NCI-H187 treated with DMSO at 0.1 percent for 48 hours (cell line): Measurements from ENCODE around the gene TACC3.

Source experiments
- DNase-seq: peaks from one replicate; lab custom pipeline; 2025; lab: John Stamatoyannopoulos, UW

The TACC3 gene

GRCh38 chr4:1776521-1777161, 55.3 kb downstream of the TACC3 start:
- no peak for DNase-seq

GRCh38 chr4:1777822-1778641, 56.7 kb downstream of the TACC3 start:
- DNase-seq, result no peak

GRCh38 chr4:1778642-1779392, 57.5 kb downstream of the TACC3 start:
- no peak for DNase-seq

- DNase-seq, result no peak
Measured at GRCh38 chr4:1779588-1780382, 58.5 kb downstream of the TACC3 start.

GRCh38 chr4:1780435-1780834, 59.1 kb downstream of the TACC3 start:
- no peak for DNase-seq

GRCh38 chr4:1783015-1783414, 61.7 kb downstream of the TACC3 start:
- DNase-seq, result no peak

GRCh38 chr4:1783970-1784369, 62.6 kb downstream of the TACC3 start:
- no peak for DNase-seq

- DNase-seq, result no peak
Measured at GRCh38 chr4:1784395-1784788, 63.1 kb downstream of the TACC3 start.

GRCh38 chr4:1784789-1785591, 63.7 kb downstream of the TACC3 start:
- DNase-seq, result no peak

GRCh38 chr4:1785592-1785991, 64.3 kb downstream of the TACC3 start:
- DNase-seq, result no peak

GRCh38 chr4:1786544-1787362, 65.4 kb downstream of the TACC3 start:
- DNase-seq, result no peak

GRCh38 chr4:1787411-1788077, 66.2 kb downstream of the TACC3 start:
- no peak for DNase-seq

- DNase-seq, result no peak
Measured at GRCh38 chr4:1788254-1788973, 67.1 kb downstream of the TACC3 start.

GRCh38 chr4:1789552-1789951, 68.2 kb downstream of the TACC3 start:
- no peak for DNase-seq

- no peak for DNase-seq
Measured at GRCh38 chr4:1790005-1790404, 68.7 kb downstream of the TACC3 start.

- DNase-seq, result no peak
Measured at GRCh38 chr4:1792158-1792831, 71.0 kb downstream of the TACC3 start.

- no peak for DNase-seq
Measured at GRCh38 chr4:1792832-1793495, 71.6 kb downstream of the TACC3 start, which contains the start of gene FGFR3. TSS of gene FGFR3 (plus strand) at chr4:1793293. CDS start at chr4:1793935, 642 bp downstream.

- DNase-seq, result no peak
Measured at GRCh38 chr4:1793496-1793840, 72.1 kb downstream of the TACC3 start.
